SU-DHL-6 (cell line): ENCODE results near the gene TMEM208.

Experiments
- H2AFZ ChIP-seq: fragments of 200-600 bp; sonication (generic); 2 replicates; pipeline ENCODE4 v1.6.1; 2014; ENCODE audit warnings: low read depth, mild to moderate bottlenecking, moderate library complexity, mixed read lengths, antibody characterized with exemption, low read length; ENCODE audit not compliant: severe bottlenecking
- H3F3A ChIP-seq: fragments of 200-600 bp; shearing (Covaris generic); 2 replicates; pipeline ENCODE4 v1.6.0; 2016; ENCODE audit warnings: antibody characterized with exemption, mild to moderate bottlenecking; ENCODE audit not compliant: insufficient read depth
- H3K27ac ChIP-seq: fragments of 200-600 bp; sonication (generic); 2 replicates; pipeline ENCODE4 v1.5.1; 2016; ENCODE audit warnings: low read depth, mild to moderate bottlenecking, low read length, moderate library complexity, mixed read lengths
- H3K27me3 ChIP-seq: fragments of 200-600 bp; sonication (generic), shearing (Covaris generic); 2 replicates; pipeline ENCODE4 v1.6.0; 2014; ENCODE audit warnings: mild to moderate bottlenecking, low read length
- H3K36me3 ChIP-seq: fragments of 200-600 bp; sonication (generic); 2 replicates; pipeline ENCODE4 v1.6.1; 2014; ENCODE audit warnings: mild to moderate bottlenecking, low read length, mixed read lengths
- H3K4me2 ChIP-seq: fragments of 300-600, 200-600 bp; shearing (Covaris generic), sonication (generic); 2 replicates; pipeline ENCODE4 v1.6.0; 2014; ENCODE audit warnings: low read length, low read depth, mild to moderate bottlenecking; ENCODE audit not compliant: poor library complexity, severe bottlenecking
- H3K4me3 ChIP-seq: fragments of 200-600 bp; sonication (generic); 2 replicates; pipeline ENCODE4 v1.5.1; 2014; ENCODE audit warnings: antibody characterized with exemption, low read length, mild to moderate bottlenecking, mixed read lengths; ENCODE audit not compliant: insufficient read depth, poor library complexity, severe bottlenecking
- H3K79me2 ChIP-seq: fragments of 200-600 bp; sonication (generic); 2 replicates; pipeline ENCODE4 v1.6.1; 2014; ENCODE audit warnings: mild to moderate bottlenecking, low read length, moderate library complexity; ENCODE audit not compliant: insufficient read depth
- H3K9ac ChIP-seq: fragments of 200-600 bp; sonication (generic); 2 replicates; pipeline ENCODE4 v1.7.0; 2014; ENCODE audit warnings: mild to moderate bottlenecking, low read length
- H3K9me2 ChIP-seq: fragments of 200-600 bp; sonication (generic); replicated peaks from 2 replicates; pipeline ENCODE4 v1.6.1; 2014; ENCODE audit warnings: low read length; ENCODE audit not compliant: insufficient read depth
- H3K9me3 ChIP-seq: fragments of 200-600 bp; sonication (generic); 2 replicates; pipeline ENCODE4 v1.6.1; 2014; ENCODE audit warnings: low read length, mixed read lengths; ENCODE audit not compliant: insufficient read depth
- H4K20me1 ChIP-seq: fragments of 200-600 bp; sonication (generic); 2 replicates; pipeline ENCODE4 v1.6.1; 2014; ENCODE audit warnings: low read depth, mild to moderate bottlenecking, antibody characterized with exemption, low read length, moderate library complexity, mixed read lengths
- CTCF ChIP-seq: fragments of 200-600 bp; sonication (generic); IDR thresholded peaks from one replicate; pipeline ENCODE4 v1.5.1; 2017; ENCODE audit warnings: antibody characterized with exemption, mild to moderate bottlenecking, low read length, moderate library complexity; ENCODE audit not compliant: insufficient read depth, poor library complexity, severe bottlenecking
- EZH2phosphoT487 ChIP-seq: fragments of 200-600 bp; sonication (generic), shearing (Covaris generic); conservative IDR thresholded peaks from 2 replicates; pipeline ENCODE4 v1.6.1; 2018; ENCODE audit warnings: mild to moderate bottlenecking, antibody characterized with exemption, low read length, moderate library complexity, mixed read lengths

TMEM208 gene

GRCh38 chr16:67195676-67196075 is 31.3 kb upstream of the TMEM208 start:
- no peak overlapping the region for H2AFZ ChIP-seq
- no peak overlapping the region for H3K27ac ChIP-seq
- H3K4me3 ChIP-seq: no peak overlapping the region
- H3K79me2 ChIP-seq: peaks cover 24% of the 10 kb centered on the region
- no peak overlapping the region for H3K9ac ChIP-seq
- H3K9me2 ChIP-seq: no peaks in the 10 kb centered on the region
- TF ChIP-seq CTCF (no peak), EZH2phosphoT487 (no peak)
- no peaks in the 10 kb centered on the region for H3K36me3 ChIP-seq
- H3F3A ChIP-seq: no peaks in the 10 kb centered on the region
- no peaks in the 10 kb centered on the region for H4K20me1 ChIP-seq
- H3K27me3 ChIP-seq: no peaks in the 10 kb centered on the region
- H3K9me3 ChIP-seq: no peaks in the 10 kb centered on the region
- H3K4me2 ChIP-seq: no peak overlapping the region

GRCh38 chr16:67196881-67197280 is 30.0 kb upstream of the TMEM208 start:
- Histone ChIP-seq H3K9me2 (no peaks in the 10 kb centered on the region), H3K79me2 (peaks cover 24% of the 10 kb centered on the region), H3K27me3 (no peaks in the 10 kb centered on the region), H3K9ac (no peak overlapping the region), H3K4me3 (no peak overlapping the region), H3K9me3 (no peaks in the 10 kb centered on the region), H3F3A (no peaks in the 10 kb centered on the region), H4K20me1 (no peaks in the 10 kb centered on the region), H2AFZ (no peak overlapping the region), H3K4me2 (no peak overlapping the region), H3K36me3 (no peaks in the 10 kb centered on the region), H3K27ac (no peak overlapping the region)
- TF ChIP-seq EZH2phosphoT487 (no peak), CTCF (no peak)

DNA sequence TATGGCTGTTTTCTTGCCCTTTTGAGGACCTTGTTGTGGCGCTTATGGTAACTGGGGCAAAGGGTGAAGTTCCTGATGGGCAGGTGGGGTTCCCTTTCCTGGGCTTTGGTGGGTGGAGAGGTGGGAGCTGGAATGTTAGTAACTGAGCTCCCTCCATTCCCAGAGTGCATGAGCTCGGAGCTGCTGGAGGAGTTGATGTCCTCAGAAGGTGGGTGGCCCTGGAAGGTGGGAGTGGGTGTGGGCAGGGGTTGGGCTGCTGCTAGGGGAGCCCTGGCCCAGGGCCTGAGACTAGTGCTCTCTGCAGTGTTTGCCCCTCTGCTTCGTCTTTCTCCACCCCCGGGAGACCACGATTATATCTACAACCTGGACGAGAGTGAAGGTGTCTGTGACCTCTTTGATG is 29.2 kb upstream of the TMEM208 start:
- Histone ChIP-seq H3F3A (no peaks in the 10 kb centered on the region), H3K79me2 (peaks cover 17% of the 10 kb centered on the region), H3K9me3 (no peaks in the 10 kb centered on the region), H4K20me1 (no peaks in the 10 kb centered on the region), H3K36me3 (no peaks in the 10 kb centered on the region), H3K9ac (no peak overlapping the region), H2AFZ (no peak overlapping the region), H3K4me2 (no peak overlapping the region), H3K9me2 (no peaks in the 10 kb centered on the region), H3K4me3 (no peak overlapping the region), H3K27ac (no peak overlapping the region), H3K27me3 (no peaks in the 10 kb centered on the region)
- TF ChIP-seq EZH2phosphoT487: no peak
- TF ChIP-seq CTCF: no peak
